PFSK-1 (cell line): ENCODE results near the gene KRTAP27-1.

ENCODE experiments used
- POLR2AphosphoS5 ChIP-seq: IDR thresholded peaks from 2 replicates; pipeline ENCODE4 v1.6.1; 2012; ENCODE audit warnings: low read depth, mild to moderate bottlenecking, control low read depth, low read length, moderate library complexity
- SIN3A ChIP-seq: IDR thresholded peaks from 2 replicates; pipeline ENCODE4 v1.6.1; 2012; ENCODE audit warnings: mild to moderate bottlenecking, low read length, moderate library complexity, borderline replicate concordance; ENCODE audit not compliant: insufficient read depth
- TAF1 ChIP-seq: IDR thresholded peaks from 2 replicates; pipeline ENCODE4 v1.6.1; 2012; ENCODE audit warnings: low read length, control low read depth, borderline replicate concordance; ENCODE audit not compliant: insufficient read depth

- no peak for TF ChIP-seq POLR2AphosphoS5
- TF ChIP-seq TAF1 = no peak
- no peak for TF ChIP-seq SIN3A
Observed at GRCh38 chr21:30306884-30307283, 30.6 kb downstream of the KRTAP27-1 start.
